SK-N-SH treated with all-trans-retinoic acid at 6 μM for 48 hours (cell line): Measurements from ENCODE around the gene CYP11A1.

ENCODE experiments used
- ATAC-seq: fragments of 200-7000 bp; cut with Tn5 transposase; 3 replicates; pipeline ENCODE4 v1.9.1; 2020; ENCODE audit warnings: mild to moderate bottlenecking, moderate library complexity
- ARNTL ChIP-seq: fragments of 450-650 bp; formaldehyde crosslinking; IDR thresholded peaks from 2 replicates; pipeline ENCODE4 v1.5.0; 2020; ENCODE audit warnings: low read depth, mild to moderate bottlenecking, moderate library complexity, borderline replicate concordance
- BACH2 ChIP-seq: fragments of 250-450 bp; sonication (Bioruptor Pico); IDR thresholded peaks from 2 replicates; pipeline ENCODE4 v1.9.0; 2021; ENCODE audit warnings: mild to moderate bottlenecking, borderline replicate concordance
- CREB5 ChIP-seq: fragments of 250-450 bp; sonication (Bioruptor Pico); IDR thresholded peaks from 2 replicates; pipeline ENCODE4 v1.5.1; 2020; ENCODE audit warnings: low read depth, mild to moderate bottlenecking, moderate library complexity
- CSDC2 ChIP-seq: fragments of 250-450 bp; sonication (Bioruptor Pico); IDR thresholded peaks from 2 replicates; pipeline ENCODE4 v1.5.0; 2020; ENCODE audit warnings: mild to moderate bottlenecking, moderate library complexity
- CSRNP3 ChIP-seq: fragments of 250-450 bp; sonication (Bioruptor Pico); IDR thresholded peaks from 2 replicates; pipeline ENCODE4 v1.5.1; 2021; ENCODE audit warnings: mild to moderate bottlenecking, moderate library complexity
- ESRRG ChIP-seq: fragments of 250-450 bp; sonication (Bioruptor Pico); IDR thresholded peaks from 2 replicates; pipeline ENCODE4 v1.6.1; 2021; ENCODE audit warnings: mild to moderate bottlenecking
- GLIS3 ChIP-seq: fragments of 250-450 bp; sonication (Bioruptor Pico); IDR thresholded peaks from 2 replicates; pipeline ENCODE4 v1.5.0; 2020; ENCODE audit warnings: mild to moderate bottlenecking, moderate library complexity
- ISL1 ChIP-seq: fragments of 250-450 bp; sonication (Bioruptor Pico); IDR thresholded peaks from 2 replicates; pipeline ENCODE4 v2.1.2; 2022; ENCODE audit warnings: mild to moderate bottlenecking, moderate library complexity
- OSR1 ChIP-seq: fragments of 250-450 bp; sonication (Bioruptor Pico); IDR thresholded peaks from 2 replicates; pipeline ENCODE4 v1.8.0; 2022; ENCODE audit warnings: moderate library complexity, mild to moderate bottlenecking, inconsistent platforms
- PATZ1 ChIP-seq: fragments of 250-450 bp; sonication (Bioruptor Pico); IDR thresholded peaks from 2 replicates; pipeline ENCODE4 v1.8.0; 2020; ENCODE audit warnings: mild to moderate bottlenecking, moderate library complexity, borderline replicate concordance
- POU6F1 ChIP-seq: fragments of 250-450 bp; sonication (Bioruptor Pico); IDR thresholded peaks from 2 replicates; pipeline ENCODE4 v1.8.0; 2021; ENCODE audit warnings: low read depth, mild to moderate bottlenecking, moderate library complexity, borderline replicate concordance
- PPARA ChIP-seq: fragments of 250-450 bp; sonication (Bioruptor Pico); IDR thresholded peaks from 2 replicates; pipeline ENCODE4 v1.5.0; 2020; ENCODE audit warnings: mild to moderate bottlenecking, borderline replicate concordance
- RARB ChIP-seq: fragments of 250-450 bp; sonication (Bioruptor Pico); IDR thresholded peaks from 2 replicates; pipeline ENCODE4 v1.8.0; 2021; ENCODE audit warnings: mild to moderate bottlenecking, moderate library complexity
- TCF4 ChIP-seq: fragments of 250-450 bp; sonication (Bioruptor Pico); IDR thresholded peaks from 2 replicates; pipeline ENCODE4 v1.8.0; 2021; ENCODE audit warnings: mild to moderate bottlenecking, moderate library complexity, borderline replicate concordance
- TOX ChIP-seq: fragments of 250-450 bp; sonication (Bioruptor Pico); IDR thresholded peaks from 2 replicates; pipeline ENCODE4 v1.8.0; 2021; ENCODE audit warnings: mild to moderate bottlenecking, moderate library complexity, borderline replicate concordance
- TSHZ2 ChIP-seq: fragments of 250-450 bp; sonication (Bioruptor Pico); IDR thresholded peaks from 2 replicates; pipeline ENCODE4 v1.5.0; 2020; ENCODE audit warnings: mild to moderate bottlenecking, moderate library complexity
- ZC3H10 ChIP-seq: fragments of 250-450 bp; sonication (Bioruptor Pico); IDR thresholded peaks from 2 replicates; pipeline ENCODE4 v1.5.1; 2021; ENCODE audit warnings: mild to moderate bottlenecking, moderate library complexity
- ZFP3 ChIP-seq: fragments of 250-450 bp; sonication (Bioruptor Pico); IDR thresholded peaks from 2 replicates; pipeline ENCODE4 v1.5.0; 2020; ENCODE audit warnings: mild to moderate bottlenecking, moderate library complexity
- ZFP30 ChIP-seq: fragments of 450-650 bp; formaldehyde crosslinking; IDR thresholded peaks from 2 replicates; pipeline ENCODE4 v1.5.0; 2022; ENCODE audit warnings: mild to moderate bottlenecking, moderate library complexity
- ZNF565 ChIP-seq: fragments of 450-650 bp; formaldehyde crosslinking; conservative IDR thresholded peaks from 2 replicates; pipeline ENCODE4 v1.5.0; 2020; ENCODE audit warnings: low read depth, mild to moderate bottlenecking, moderate library complexity
- ZNF8 ChIP-seq: fragments of 450-650 bp; formaldehyde crosslinking; IDR thresholded peaks from 2 replicates; pipeline ENCODE4 v1.5.0; 2020; ENCODE audit warnings: mild to moderate bottlenecking, moderate library complexity

Gene CYP11A1

GRCh38 chr15:74387621-74388362, 20.3 kb upstream of the CYP11A1 start:
- ATAC-seq: no peak; the same call in 2 of the 3 replicates
- no peak for TF ChIP-seq POU6F1 (CRISPR knock-in tag)
- TF ChIP-seq PPARA (CRISPR knock-in tag): no peak
- no peak for TF ChIP-seq RARB (CRISPR knock-in tag)
- TF ChIP-seq ZFP30: no peak
- no peak for TF ChIP-seq CSDC2 (CRISPR knock-in tag)
- no peak for TF ChIP-seq ESRRG (CRISPR knock-in tag)
- TF ChIP-seq PATZ1 (CRISPR knock-in tag): no peak
- no peak for TF ChIP-seq ZFP3 (CRISPR knock-in tag)
- TF ChIP-seq ZNF565 (CRISPR knock-in tag): no peak
- no peak for TF ChIP-seq TOX
- no peak for TF ChIP-seq ARNTL (CRISPR knock-in tag)
- no peak for TF ChIP-seq CSRNP3 (CRISPR knock-in tag)
- no peak for TF ChIP-seq TSHZ2
- TF ChIP-seq TCF4 (CRISPR knock-in tag): no peak
- TF ChIP-seq OSR1 (CRISPR knock-in tag): no peak
- TF ChIP-seq CREB5 (CRISPR knock-in tag): no peak
- no peak for TF ChIP-seq ISL1
- TF ChIP-seq GLIS3 (CRISPR knock-in tag): no peak
- TF ChIP-seq BACH2: no peak
- TF ChIP-seq ZC3H10 (CRISPR knock-in tag): no peak
- TF ChIP-seq, all 23 proteins: peak for 0

- no peak for ATAC-seq
- no peak for TF ChIP-seq PPARA (CRISPR knock-in tag)
- no peak for TF ChIP-seq GLIS3 (CRISPR knock-in tag)
- TF ChIP-seq ARNTL (CRISPR knock-in tag): no peak
- no peak for TF ChIP-seq TSHZ2
- TF ChIP-seq BACH2: no peak
- TF ChIP-seq PATZ1 (CRISPR knock-in tag): no peak
- no peak for TF ChIP-seq CREB5 (CRISPR knock-in tag)
- TF ChIP-seq ZNF8: no peak
- TF ChIP-seq ZNF565 (CRISPR knock-in tag): no peak
- no peak for TF ChIP-seq POU6F1 (CRISPR knock-in tag)
Measured at GRCh38 chr15:74387141-74387541, 19.7 kb upstream of the CYP11A1 start.
